ENCODE data around the gene ZNF221. TPM values are rescaled to one million over a fixed set of nuclear protein-coding genes. Genes with fewer than 3 reads are reported as not detected.

ZNF221 gene
- 1 to 10 TPM; 1.2 to 1.8 TPM for total RNA-seq

GRCh38 chr19:43950834-43951645, at the start of gene ZNF221:
Gene ZNF221, plus strand, starts transcription at chr19:43951228. Its CDS starts 11,499 bp downstream, at chr19:43962727.

DNA sequence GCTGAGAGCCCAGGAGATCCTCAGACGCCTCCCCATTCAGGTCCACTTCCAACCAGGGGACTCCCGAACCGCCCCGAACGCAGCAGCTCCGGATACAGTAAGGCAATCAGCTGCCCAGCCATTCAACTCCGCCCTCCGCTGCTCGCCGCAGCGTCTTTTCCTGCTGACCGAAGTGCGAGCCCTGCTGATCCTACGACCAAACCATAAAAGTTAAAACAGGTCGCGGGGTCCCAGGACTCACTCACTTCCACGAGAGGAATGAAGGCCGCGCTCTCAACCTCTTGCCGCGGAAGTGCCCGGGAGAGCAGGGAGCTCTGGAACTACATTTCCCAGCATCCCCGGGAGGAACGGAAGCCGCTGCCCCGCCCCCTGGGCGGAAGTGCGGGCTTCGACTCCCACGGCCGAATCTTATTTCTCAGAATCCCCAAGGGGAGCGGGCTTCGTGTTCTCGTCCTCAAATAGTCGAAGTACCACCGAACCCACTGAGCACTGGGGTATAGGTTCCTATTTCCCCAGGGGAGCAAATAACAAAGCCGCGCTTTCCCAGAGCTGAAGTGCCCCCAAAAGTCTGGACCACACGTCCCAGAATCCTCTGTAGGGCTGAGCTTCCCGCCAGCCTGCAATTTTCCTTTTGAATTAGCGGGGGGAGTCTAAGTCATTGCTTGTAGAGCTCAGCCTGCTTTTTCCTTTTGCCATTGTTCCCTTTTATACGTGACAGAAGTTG, 15.9 kb upstream of the ZNF221 start, which contains the start of gene ZNF45:
Gene ZNF45, minus strand, starts transcription at position 298 of the 724 bp plus-strand sequence. CDS start 13,097 bp downstream, outside the sequence.

DNA sequence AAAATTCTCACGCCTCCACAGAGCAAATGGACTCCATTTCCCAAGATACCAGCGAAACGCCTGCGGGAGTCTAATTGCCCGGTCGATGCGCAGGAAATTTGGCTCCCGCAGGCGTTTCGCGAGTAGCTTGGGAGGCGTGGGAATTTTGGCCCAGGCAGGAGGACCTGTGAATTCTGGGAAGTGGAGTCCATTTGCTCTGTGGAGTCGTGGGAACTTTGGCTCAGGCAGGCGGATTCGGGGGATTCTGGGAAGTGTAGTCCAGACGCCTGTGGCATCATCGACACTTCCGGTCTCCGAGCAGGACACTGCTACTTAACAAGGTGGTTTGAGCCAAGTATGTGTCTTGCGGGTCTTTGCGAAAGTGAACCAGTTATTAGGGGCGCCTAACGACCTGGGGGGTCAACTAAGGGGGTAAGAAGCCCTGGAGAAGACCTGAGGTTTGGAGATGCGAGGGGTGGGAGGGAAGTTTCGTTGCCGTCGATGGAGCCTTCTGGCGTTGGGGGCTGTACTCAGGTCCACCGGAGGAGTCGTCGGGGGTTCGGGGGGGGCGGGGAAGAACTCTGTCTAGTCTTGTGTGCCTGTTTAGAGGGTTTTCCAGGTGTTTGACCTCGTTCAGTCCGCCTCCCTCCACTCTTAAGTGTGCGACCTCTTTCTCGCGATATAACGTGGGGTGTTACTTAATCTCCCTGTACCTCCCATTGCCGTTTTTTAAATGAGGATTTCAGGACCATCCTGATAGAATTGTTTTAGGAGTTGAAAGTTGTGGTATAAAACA, 33.1 kb downstream of the ZNF221 start, which contains the start of gene ZNF155:
Gene ZNF155, plus strand, starts transcription at position 277 of the 775 bp plus-strand sequence. CDS start 4,356 bp downstream, outside the sequence.

DNA sequence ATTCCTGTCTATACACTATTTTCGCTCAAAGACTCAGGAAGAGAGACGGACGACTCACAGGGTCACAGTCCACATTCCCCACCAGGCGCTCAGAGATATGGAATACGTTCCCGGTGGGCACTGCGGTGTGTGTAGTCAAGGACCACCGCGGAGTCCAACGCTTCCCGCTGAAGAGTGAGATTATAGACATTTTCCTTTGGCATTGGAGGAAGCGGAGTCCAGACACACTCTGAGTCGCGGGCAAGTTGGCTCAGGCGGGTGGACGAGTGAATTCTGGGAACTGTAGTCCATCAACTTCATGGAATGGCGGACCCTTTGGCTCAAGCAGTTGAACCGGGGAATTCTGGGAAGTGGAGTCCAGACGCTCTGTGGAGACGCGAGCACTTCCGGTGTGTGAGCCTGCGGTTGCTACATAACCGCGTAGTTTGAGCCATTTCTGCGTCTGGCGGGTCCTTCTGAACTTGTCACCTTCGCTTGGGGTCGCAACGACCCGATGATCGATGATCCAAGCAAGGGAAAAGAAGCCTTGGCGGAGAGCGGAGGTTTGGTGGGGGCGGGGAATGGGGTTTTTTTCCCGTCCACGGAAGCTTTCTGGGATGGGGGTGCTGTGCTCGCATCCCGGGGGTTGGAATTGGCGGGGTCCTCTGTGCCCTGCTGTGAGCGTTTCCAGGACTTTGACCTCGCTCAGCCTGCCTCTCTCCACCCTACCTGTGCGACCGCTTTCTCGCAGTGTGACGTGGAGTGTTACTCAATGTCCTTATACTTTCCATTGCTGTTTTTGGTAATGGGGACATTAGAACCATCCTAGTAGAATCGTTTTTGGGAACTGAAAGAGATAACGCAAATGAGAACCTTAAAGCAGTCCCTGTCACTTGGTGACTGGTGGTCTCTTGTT, 51.8 kb downstream of the ZNF221 start, which contains the start of gene ZNF230:
Gene ZNF230, plus strand, starts transcription at position 392 of the 895 bp plus-strand sequence. CDS start 4,122 bp downstream, outside the sequence.

Other genes starting within 250 kb of the ZNF221 start
- gene IRGC, start 235.2 kb upstream of the ZNF221 start, total RNA-seq, result not detected
- 10 to 100 TPM; 56.7 to 61.4 TPM for gene SMG9, start 196.3 kb upstream of the ZNF221 start, total RNA-seq
- 10 to 100 TPM; 28.8 to 30.4 TPM for gene KCNN4, start 170.3 kb upstream of the ZNF221 start, total RNA-seq
- gene LYPD5, start 148.8 kb upstream of the ZNF221 start, total RNA-seq, result 1 to 10 TPM; 1.2 to 1.6 TPM
- 10 to 100 TPM in 1 of 2 experiments, 1 to 10 TPM in 1; 9.2 to 11.8 TPM for gene ZNF283, start 123.9 kb upstream of the ZNF221 start, total RNA-seq
- gene ZNF404, start 67.3 kb upstream of the ZNF221 start, total RNA-seq, result 1 to 10 TPM; 1.5 to 1.8 TPM
- 10 to 100 TPM; 15.1 to 15.3 TPM for gene ZNF45, start 15.9 kb upstream of the ZNF221 start, total RNA-seq
- gene ZNF155, start 33.0 kb downstream of the ZNF221 start, total RNA-seq, result 1 to 10 TPM; 6.3 to 7.1 TPM
- 1 to 10 TPM; 5.3 to 6.1 TPM for gene ZNF230, start 51.7 kb downstream of the ZNF221 start, total RNA-seq
- 1 to 10 TPM; 3.6 to 5.4 TPM for gene ZNF222, start 74.2 kb downstream of the ZNF221 start, total RNA-seq
- under 1 TPM; 0.35 to 0.48 TPM for gene ZNF223, start 100.8 kb downstream of the ZNF221 start, total RNA-seq
- 1 to 10 TPM; 2.2 to 2.3 TPM for gene ZNF284, start 120.9 kb downstream of the ZNF221 start, total RNA-seq
- 10 to 100 TPM; 40.3 to 42.0 TPM for gene ZNF224, start 143.1 kb downstream of the ZNF221 start, total RNA-seq
- 1 to 10 TPM; 5.1 to 5.8 TPM for gene ZNF225, start 162.2 kb downstream of the ZNF221 start, total RNA-seq
- 10 to 100 TPM; 12.7 to 13.4 TPM for gene ZNF234, start 190.3 kb downstream of the ZNF221 start, total RNA-seq
- gene ZNF226, start 213.9 kb downstream of the ZNF221 start, total RNA-seq, result 10 to 100 TPM; 19.2 to 20.2 TPM

Measured in activated naive CD4-positive, alpha-beta T cell treated with anti-CD3 and anti-CD28 coated beads, Interleukin-2, amount 10 ng/mL, durations not matched to agents 5 hours and 36 hours (primary cell).